Measurements from ENCODE around the gene DTX1.

Gene DTX1

DNA sequence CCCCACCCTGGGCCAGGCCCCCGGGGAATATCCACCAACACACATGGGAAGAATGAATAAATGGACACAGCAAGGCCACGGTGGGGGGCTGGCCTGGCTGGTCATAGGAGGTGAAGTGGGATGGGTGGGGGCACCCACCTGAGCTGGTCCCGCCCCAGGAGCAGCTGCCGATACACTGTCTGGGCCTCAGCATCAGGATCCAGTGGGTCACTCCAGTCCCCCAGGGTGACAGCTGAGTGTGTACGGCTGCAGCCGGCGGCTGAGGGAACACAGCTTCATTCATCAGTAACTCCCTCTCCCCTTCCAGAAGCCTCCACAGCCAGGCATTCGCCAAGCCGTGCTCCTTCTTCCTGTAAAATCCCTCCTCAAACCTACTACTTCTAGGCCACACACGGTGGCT is 45.2 kb downstream of the DTX1 start:
- peaks cover 52% of the 10 kb centered on the region for H3K27me3 Mint-ChIP-seq (ENCODE audit: low read depth)
- H3K4me3 Mint-ChIP-seq: no peak overlapping the region
- TF ChIP-seq, protein P1, sequence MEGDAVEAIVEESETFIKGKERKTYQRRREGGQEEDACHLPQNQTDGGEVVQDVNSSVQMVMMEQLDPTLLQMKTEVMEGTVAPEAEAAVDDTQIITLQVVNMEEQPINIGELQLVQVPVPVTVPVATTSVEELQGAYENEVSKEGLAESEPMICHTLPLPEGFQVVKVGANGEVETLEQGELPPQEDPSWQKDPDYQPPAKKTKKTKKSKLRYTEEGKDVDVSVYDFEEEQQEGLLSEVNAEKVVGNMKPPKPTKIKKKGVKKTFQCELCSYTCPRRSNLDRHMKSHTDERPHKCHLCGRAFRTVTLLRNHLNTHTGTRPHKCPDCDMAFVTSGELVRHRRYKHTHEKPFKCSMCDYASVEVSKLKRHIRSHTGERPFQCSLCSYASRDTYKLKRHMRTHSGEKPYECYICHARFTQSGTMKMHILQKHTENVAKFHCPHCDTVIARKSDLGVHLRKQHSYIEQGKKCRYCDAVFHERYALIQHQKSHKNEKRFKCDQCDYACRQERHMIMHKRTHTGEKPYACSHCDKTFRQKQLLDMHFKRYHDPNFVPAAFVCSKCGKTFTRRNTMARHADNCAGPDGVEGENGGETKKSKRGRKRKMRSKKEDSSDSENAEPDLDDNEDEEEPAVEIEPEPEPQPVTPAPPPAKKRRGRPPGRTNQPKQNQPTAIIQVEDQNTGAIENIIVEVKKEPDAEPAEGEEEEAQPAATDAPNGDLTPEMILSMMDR (IDR thresholded peaks at IDR 0.05; ENCODE audit: unreplicated experiment in 3 of 3): no peak
- H3K27ac Mint-ChIP-seq: no peak overlapping the region
- H3K4me1 Mint-ChIP-seq: peaks cover 10% of the 10 kb centered on the region
- no peaks in the 10 kb centered on the region for H3K36me3 Mint-ChIP-seq (ENCODE audit: low read depth)
- H3K9me3 Mint-ChIP-seq: no peaks in the 10 kb centered on the region

DNA sequence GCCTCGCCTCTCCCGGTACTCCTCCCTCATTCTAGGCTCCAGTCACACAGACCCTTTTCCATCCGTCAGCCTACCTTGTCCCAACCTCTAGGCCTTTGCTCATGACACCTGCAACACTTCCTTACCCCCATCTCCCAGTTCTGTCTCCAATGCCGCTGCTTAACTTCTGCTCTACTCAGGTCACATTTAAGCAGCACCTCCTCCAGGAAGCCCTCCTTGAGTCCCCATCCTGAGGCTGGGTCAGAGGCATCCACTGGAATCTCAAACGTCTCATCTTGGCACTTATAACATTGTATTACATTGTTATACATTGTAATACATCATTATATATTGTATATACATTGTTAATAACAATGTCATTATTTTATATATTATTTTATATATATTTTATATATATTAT is 46.3 kb downstream of the DTX1 start:
- Mint-ChIP-seq H3K9me3 (no peaks in the 10 kb centered on the region), H3K27me3 (ENCODE audit: low read depth) (peaks cover 59% of the 10 kb centered on the region), H3K4me3 (no peak overlapping the region)

DNA sequence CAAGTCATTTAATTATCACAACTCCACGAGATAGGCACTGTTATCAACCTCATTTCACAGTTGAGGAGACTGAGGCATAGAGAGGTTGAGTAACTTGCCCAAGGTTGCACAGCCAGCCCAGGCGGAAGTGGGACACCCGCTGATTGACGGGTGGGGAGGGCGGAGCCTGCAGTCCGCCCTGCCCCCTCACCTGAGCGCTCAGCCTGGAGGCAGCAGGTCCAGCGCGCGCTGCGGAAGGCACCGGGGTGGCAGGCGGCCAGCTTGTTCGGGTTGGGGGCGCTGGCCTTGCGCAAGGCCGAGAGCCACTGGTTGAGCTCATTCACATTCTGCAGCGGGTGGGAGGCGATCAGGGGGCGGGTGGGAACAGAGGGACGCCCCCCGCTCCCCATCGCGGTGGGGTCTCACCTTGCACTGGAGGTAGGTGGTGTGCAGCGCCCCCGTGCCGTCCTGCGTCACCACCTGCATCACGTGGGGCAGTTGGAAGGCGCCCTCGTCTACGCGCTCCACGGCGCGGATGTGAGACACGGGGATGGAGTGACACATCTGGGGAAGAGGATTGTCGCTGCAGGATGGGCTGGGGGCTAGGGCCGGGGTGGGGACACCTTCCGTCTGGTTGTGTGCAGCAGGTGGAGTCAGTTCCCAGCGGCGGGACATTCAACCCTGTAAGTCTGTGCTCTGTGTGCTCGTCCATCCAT is 47.4 kb downstream of the DTX1 start:
- H3K36me3 Mint-ChIP-seq (ENCODE audit: low read depth): no peaks in the 10 kb centered on the region
- TF ChIP-seq, protein P1 (IDR thresholded peaks at IDR 0.05; ENCODE audit: unreplicated experiment in 3 of 3): no peak
- H3K27ac Mint-ChIP-seq: no peak overlapping the region
- H3K9me3 Mint-ChIP-seq: no peaks in the 10 kb centered on the region
- peaks cover 66% of the 10 kb centered on the region for H3K27me3 Mint-ChIP-seq (ENCODE audit: low read depth)
- H3K4me1 Mint-ChIP-seq: no peaks in the 10 kb centered on the region
- H3K4me3 Mint-ChIP-seq: peak overlapping the region in 1 of 3 experiments; percentile 44

More for the DNA sequence above, 46.3 kb downstream of the DTX1 start:
- no peaks in the 10 kb centered on the region for H3K36me3 Mint-ChIP-seq (ENCODE audit: low read depth)
- H3K4me1 Mint-ChIP-seq: peaks cover 10% of the 10 kb centered on the region
- TF ChIP-seq, protein P1 (IDR thresholded peaks at IDR 0.05; ENCODE audit: unreplicated experiment in 3 of 3): no peak
- H3K27ac Mint-ChIP-seq: no peak overlapping the region

DNA sequence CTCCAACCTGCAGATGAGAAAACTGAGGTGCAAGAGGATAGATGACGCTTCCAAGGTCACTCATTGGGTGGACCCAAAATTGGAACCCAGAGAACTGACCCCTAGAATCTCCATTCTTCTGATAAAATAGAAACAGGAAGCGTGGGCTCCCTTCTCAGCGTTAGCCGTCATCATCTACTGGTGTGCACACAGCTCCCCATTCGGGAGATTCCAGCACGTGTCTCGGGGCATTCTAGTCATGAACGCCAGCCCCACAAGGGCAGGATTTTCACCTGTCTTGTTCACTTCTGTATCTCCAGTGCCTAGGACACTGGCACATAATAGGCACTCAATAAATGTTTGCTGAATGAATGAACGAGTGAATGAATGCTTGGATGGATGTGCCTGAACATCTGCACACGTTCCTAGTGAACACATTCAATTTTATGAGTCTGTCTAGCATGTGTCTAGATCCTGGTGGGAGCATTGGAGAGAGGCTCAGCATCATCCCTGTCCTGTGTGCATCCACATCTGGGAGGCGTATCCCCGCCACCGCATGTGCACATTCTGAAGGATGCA is 48.5 kb downstream of the DTX1 start:
- TF ChIP-seq, protein P1 (IDR thresholded peaks at IDR 0.05; ENCODE audit: unreplicated experiment in 3 of 3): no peak
- Mint-ChIP-seq H3K27me3 (ENCODE audit: low read depth) (peaks cover 69% of the 10 kb centered on the region), H3K4me1 (no peaks in the 10 kb centered on the region), H3K27ac (no peak overlapping the region), H3K36me3 (ENCODE audit: low read depth) (no peaks in the 10 kb centered on the region), H3K4me3 (no peak overlapping the region), H3K9me3 (no peaks in the 10 kb centered on the region)

DNA sequence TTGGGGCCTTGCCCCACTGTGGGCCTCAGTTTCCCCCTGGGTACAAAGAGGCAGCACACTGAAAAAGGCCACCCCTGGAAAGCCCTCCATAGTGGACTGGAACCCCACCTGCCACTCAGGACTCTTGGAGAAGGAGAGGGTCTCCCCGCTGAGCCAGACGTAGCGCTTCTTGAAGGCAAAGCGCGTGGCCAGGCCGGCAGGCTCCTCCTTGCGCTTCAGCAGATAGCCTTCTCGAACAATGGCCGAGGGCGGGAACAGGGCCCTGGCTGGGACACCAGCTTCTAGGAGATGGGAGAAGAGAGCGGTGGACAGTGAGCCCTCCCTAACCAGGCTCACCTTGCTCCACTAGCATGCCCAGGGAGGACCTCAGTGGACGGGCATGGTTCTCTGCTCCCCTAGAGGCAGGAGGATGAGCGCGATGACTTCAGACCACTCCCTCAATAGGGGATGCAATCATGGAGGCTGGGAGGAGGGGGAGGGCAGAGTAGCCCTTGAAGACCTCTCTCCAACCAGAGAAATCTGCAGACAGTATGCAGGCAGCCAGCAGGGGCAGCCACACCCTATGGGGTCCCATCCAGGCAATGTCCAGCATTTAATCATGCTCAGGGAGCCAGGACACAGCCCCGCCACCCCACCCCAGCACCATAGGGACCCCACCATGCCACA is 49.2 kb downstream of the DTX1 start:
- H3K4me3 Mint-ChIP-seq: no peak overlapping the region
- H3K27ac Mint-ChIP-seq: no peak overlapping the region
- H3K27me3 Mint-ChIP-seq (ENCODE audit: low read depth): peaks cover 69% of the 10 kb centered on the region
- H3K4me1 Mint-ChIP-seq: no peaks in the 10 kb centered on the region
- H3K9me3 Mint-ChIP-seq: no peaks in the 10 kb centered on the region
- H3K36me3 Mint-ChIP-seq (ENCODE audit: low read depth): no peaks in the 10 kb centered on the region
- TF ChIP-seq, protein P1 (IDR thresholded peaks at IDR 0.05; ENCODE audit: unreplicated experiment in 3 of 3): no peak
